Keratinocyte (primary cell): Measurements from ENCODE around the gene PARP11. TPM values are rescaled to one million over a fixed set of nuclear protein-coding genes. Genes with fewer than 3 reads are reported as not detected.

ENCODE experiments used
- DNase-seq: peaks from one replicate; pipeline ENCODE4 v3.0.0-alpha.2; 2011; ENCODE audit warnings: low read depth, missing footprints, low spot score
- FAIRE-seq: peaks from 2 replicates; lab custom pipeline; 2011; peaks lifted over from hg19 to GRCh38; lab: Jason Lieb, UNC
- H2AFZ ChIP-seq: 2 replicates; pipeline ENCODE4 v1.6.0; 2012; ENCODE audit warnings: low read length, control low read depth, inconsistent platforms; ENCODE audit not compliant: control insufficient read depth
- H3K27ac ChIP-seq: 2 replicates; pipeline ENCODE4 v1.5.1; 2011; ENCODE audit warnings: low read length; ENCODE audit not compliant: control insufficient read depth, insufficient read depth
- H3K27me3 ChIP-seq: 3 replicates; pipeline ENCODE4 v1.6.0; 2011; ENCODE audit warnings: low read length; ENCODE audit not compliant: control insufficient read depth, insufficient read depth; ENCODE audit errors: extremely low read depth
- H3K36me3 ChIP-seq, 2 experiments: 2 replicates in 1 of 2; 3 replicates in 1 of 2; pipeline ENCODE4 v1.5.1; 2011; ENCODE audit warnings: low read length in 2 of 2, mild to moderate bottlenecking in 1 of 2; ENCODE audit not compliant: control insufficient read depth in 2 of 2, insufficient read depth in 2 of 2; ENCODE audit errors: extremely low read depth in 1 of 2
- H3K4me1 ChIP-seq: 3 replicates; pipeline ENCODE4 v1.5.1; 2011; ENCODE audit warnings: low read length; ENCODE audit not compliant: control insufficient read depth, insufficient read depth; ENCODE audit errors: extremely low read depth
- H3K4me2 ChIP-seq: 3 replicates; pipeline ENCODE4 v1.6.0; 2011; ENCODE audit warnings: low read depth, low read length; ENCODE audit not compliant: control insufficient read depth, insufficient read depth; ENCODE audit errors: extremely low read depth
- H3K4me3 ChIP-seq, 3 experiments: fragments of 200-600 bp in 1 of 3; sonication (generic) in 1 of 3; 2 replicates in 2 of 3; 3 replicates in 1 of 3; pipeline ENCODE4 v1.5.1; 2011 to 2016; ENCODE audit warnings: low read length in 3 of 3, mild to moderate bottlenecking in 3 of 3, control low read depth in 2 of 3, inconsistent platforms in 1 of 3, low read depth in 1 of 3, mixed read lengths in 1 of 3, mixed run types in 1 of 3, moderate library complexity in 1 of 3; ENCODE audit not compliant: control insufficient read depth in 2 of 3, insufficient read depth in 2 of 3; ENCODE audit errors: extremely low read depth in 1 of 3
- H3K79me2 ChIP-seq: 2 replicates; pipeline ENCODE4 v1.6.0; 2012; ENCODE audit warnings: low read length; ENCODE audit not compliant: control insufficient read depth, insufficient read depth
- H3K9ac ChIP-seq: 3 replicates; pipeline ENCODE4 v1.6.0; 2011; ENCODE audit warnings: low read length; ENCODE audit not compliant: control insufficient read depth, insufficient read depth; ENCODE audit errors: extremely low read depth
- H3K9me1 ChIP-seq: 3 replicates; pipeline ENCODE4 v1.6.0; 2011; ENCODE audit warnings: low read length; ENCODE audit not compliant: control insufficient read depth, insufficient read depth; ENCODE audit errors: extremely low read depth
- H3K9me3 ChIP-seq: 2 replicates; pipeline ENCODE4 v1.5.1; 2012; ENCODE audit warnings: low read depth, low read length; ENCODE audit not compliant: control insufficient read depth
- H4K20me1 ChIP-seq: 3 replicates; pipeline ENCODE4 v1.6.0; 2011; ENCODE audit warnings: low read length; ENCODE audit not compliant: control insufficient read depth, insufficient read depth; ENCODE audit errors: extremely low read depth
- CTCF ChIP-seq, 3 experiments: IDR thresholded peaks in 1 of 3; conservative IDR thresholded peaks in 1 of 3; optimal IDR thresholded peaks in 1 of 3; 2 replicates in 2 of 3; 3 replicates in 1 of 3; pipeline versions ENCODE3 to v1.5.1; 2011; ENCODE audit warnings: low read length in 3 of 3, mild to moderate bottlenecking in 3 of 3, moderate library complexity in 2 of 3, control low read depth in 1 of 3, inconsistent platforms in 1 of 3; ENCODE audit not compliant: insufficient read depth in 2 of 3; ENCODE audit errors: extremely low read depth in 1 of 3
- EZH2 ChIP-seq: IDR thresholded peaks from one replicate; pipeline ENCODE4 v1.6.1; 2012; ENCODE audit warnings: inconsistent platforms, mild to moderate bottlenecking, low read length, moderate library complexity
- dilution Hi-C: fragments of 300-500 bp; cut with MboI; formaldehyde crosslinking; loops from one replicate; pipeline ENCODE4 v1.7.0; 2020; ENCODE audit warnings: low sequenced_read_pairs; ENCODE audit not compliant: extremely low pct_ligation_motif_present
- polyA plus RNA-seq, 5 experiments: library from polyadenylated mRNA; depleted of rRNA in 3 of 5; stranded (reverse) in 3 of 5; stranded (forward) in 1 of 5; unstranded in 1 of 5; fragments of >200 nt; gene quantifications; 1 replicate in 1 of 5; 2 replicates in 3 of 5; 3 replicates in 1 of 5; pipeline versions ENCODE4 v1.2.1 to v1.2.3, GENCODE V29; 2011 to 2012; ENCODE audit warnings: missing spikeins in 2 of 5, low read depth in 1 of 5, low replicate concordance in 1 of 5

Gene PARP11
- polyA plus RNA-seq, 1 donor (not counting 4 experiments of a cell fraction or from before 2014, with no cell fraction given): 5.4 TPM

- DNase-seq: no peak
- Histone ChIP-seq H2AFZ (no peak overlapping the region), H3K4me1 (no peaks in the 10 kb centered on the region), H4K20me1 (no peaks in the 10 kb centered on the region), H3K4me3 (no peak overlapping the region), H3K9ac (no peak overlapping the region), H3K9me1 (no peaks in the 10 kb centered on the region), H3K9me3 (no peaks in the 10 kb centered on the region), H3K36me3 (no peaks in the 10 kb centered on the region), H3K4me2 (no peak overlapping the region), H3K27ac (no peak overlapping the region), H3K27me3 (no peaks in the 10 kb centered on the region), H3K79me2 (no peaks in the 10 kb centered on the region)
- FAIRE-seq: no peak
- dilution Hi-C loops: no loop called here
- TF ChIP-seq EZH2 (no peak), CTCF (optimal IDR thresholded peaks at IDR 0.05 in 1 of 3, IDR thresholded peaks at IDR 0.05 in 1 of 3, conservative IDR thresholded peaks at IDR 0.05 in 1 of 3; ENCODE audit: extremely low read depth in 1 of 3, insufficient read depth in 2 of 3, low read length in 3 of 3) (no peak)
Observed at GRCh38 chr12:3832738-3833137, 40.5 kb downstream of the PARP11 start.

GRCh38 chr12:3828888-3829287 is 44.3 kb downstream of the PARP11 start:
- H3K4me3 ChIP-seq: no peak overlapping the region
- TF ChIP-seq CTCF (optimal IDR thresholded peaks at IDR 0.05 in 1 of 3, IDR thresholded peaks at IDR 0.05 in 1 of 3, conservative IDR thresholded peaks at IDR 0.05 in 1 of 3; ENCODE audit: extremely low read depth in 1 of 3, insufficient read depth in 2 of 3, low read length in 3 of 3): no peak
- no peak for TF ChIP-seq EZH2
- H3K79me2 ChIP-seq: no peaks in the 10 kb centered on the region
- no peaks in the 10 kb centered on the region for H3K27me3 ChIP-seq
- H3K9ac ChIP-seq: no peak overlapping the region
- H3K9me1 ChIP-seq: no peaks in the 10 kb centered on the region
- DNase-seq (no peak), FAIRE-seq (no peak)
- H3K9me3 ChIP-seq: no peaks in the 10 kb centered on the region
- H4K20me1 ChIP-seq: no peaks in the 10 kb centered on the region
- H2AFZ ChIP-seq: no peak overlapping the region
- no peak overlapping the region for H3K27ac ChIP-seq
- dilution Hi-C loops: no loop called here
- H3K4me1 ChIP-seq: no peaks in the 10 kb centered on the region
- no peaks in the 10 kb centered on the region for H3K36me3 ChIP-seq
- no peak overlapping the region for H3K4me2 ChIP-seq
